ENCODE results near the gene STRN3. TPM values are rescaled to one million over a fixed set of nuclear protein-coding genes. Genes with fewer than 3 reads are reported as not detected.
"Not testable (repeated sequence)": the region's sequence is repeated elsewhere in the genome, so short reads cannot be mapped to it uniquely, and the experiment has no call there.

Gene STRN3
- total RNA-seq, 1 donor from 2014 or later, result 30.5 TPM

DNA sequence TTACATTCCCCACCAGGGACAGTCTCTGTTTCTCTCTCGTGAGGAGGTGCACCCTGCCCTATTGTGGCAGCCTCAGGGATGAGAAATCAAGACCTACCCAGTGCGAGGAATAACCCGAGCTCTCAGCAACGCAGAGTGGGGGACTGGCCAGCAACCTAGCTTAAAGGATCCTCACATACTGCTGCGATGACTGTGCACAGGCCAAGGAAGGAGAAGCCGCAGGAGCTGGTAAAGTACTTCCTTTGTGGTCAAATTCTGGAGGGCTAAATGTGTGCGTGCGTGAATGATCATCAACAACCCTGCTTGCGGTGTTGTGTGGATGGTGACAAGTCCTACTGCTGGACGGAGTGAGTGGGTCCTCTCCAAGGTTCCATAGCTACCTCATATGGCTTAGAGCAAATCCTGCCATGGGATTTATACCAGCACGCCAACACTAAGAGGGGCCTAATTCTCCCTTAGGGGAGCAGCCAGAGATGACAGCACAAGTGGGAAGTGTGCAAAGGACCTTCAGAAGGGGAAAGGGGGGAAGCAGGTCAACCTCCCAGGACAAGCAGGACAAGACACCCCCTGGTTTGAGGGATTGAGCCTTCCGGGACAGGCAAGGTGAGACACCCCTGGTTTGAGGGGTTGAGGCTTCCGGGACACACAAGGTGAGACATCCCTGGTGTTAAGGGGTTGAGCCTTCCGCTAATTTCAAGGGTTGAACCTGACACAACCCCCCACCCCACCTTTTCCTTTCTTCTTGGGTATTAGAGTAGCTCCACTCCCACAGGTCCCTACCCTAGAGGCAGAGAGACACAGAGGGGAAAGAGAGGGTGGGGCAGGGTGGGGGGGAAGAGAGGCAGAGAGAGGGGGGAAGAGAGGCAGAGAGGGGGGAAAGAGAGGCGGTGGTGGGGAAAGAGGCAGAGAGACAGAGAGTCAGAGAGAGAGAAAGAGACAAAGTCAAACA, 59.5 kb downstream of the STRN3 start:
- Histone ChIP-seq H3K36me3 (ENCODE audit: control insufficient read depth, insufficient read depth, low read length) (no peaks in the 10 kb centered on the region), H3K27me3 (ENCODE audit: control insufficient read depth, insufficient read depth, low read length) (no peaks in the 10 kb centered on the region), H3K4me3 (ENCODE audit: low read depth, low read length) (no peak overlapping the region)
- TF ChIP-seq, protein P1, sequence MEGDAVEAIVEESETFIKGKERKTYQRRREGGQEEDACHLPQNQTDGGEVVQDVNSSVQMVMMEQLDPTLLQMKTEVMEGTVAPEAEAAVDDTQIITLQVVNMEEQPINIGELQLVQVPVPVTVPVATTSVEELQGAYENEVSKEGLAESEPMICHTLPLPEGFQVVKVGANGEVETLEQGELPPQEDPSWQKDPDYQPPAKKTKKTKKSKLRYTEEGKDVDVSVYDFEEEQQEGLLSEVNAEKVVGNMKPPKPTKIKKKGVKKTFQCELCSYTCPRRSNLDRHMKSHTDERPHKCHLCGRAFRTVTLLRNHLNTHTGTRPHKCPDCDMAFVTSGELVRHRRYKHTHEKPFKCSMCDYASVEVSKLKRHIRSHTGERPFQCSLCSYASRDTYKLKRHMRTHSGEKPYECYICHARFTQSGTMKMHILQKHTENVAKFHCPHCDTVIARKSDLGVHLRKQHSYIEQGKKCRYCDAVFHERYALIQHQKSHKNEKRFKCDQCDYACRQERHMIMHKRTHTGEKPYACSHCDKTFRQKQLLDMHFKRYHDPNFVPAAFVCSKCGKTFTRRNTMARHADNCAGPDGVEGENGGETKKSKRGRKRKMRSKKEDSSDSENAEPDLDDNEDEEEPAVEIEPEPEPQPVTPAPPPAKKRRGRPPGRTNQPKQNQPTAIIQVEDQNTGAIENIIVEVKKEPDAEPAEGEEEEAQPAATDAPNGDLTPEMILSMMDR (IDR thresholded peaks at IDR 0.05; ENCODE audit: insufficient read depth, low read length, poor library complexity, severe bottlenecking), result no peak
- no peak for DNase-seq (ENCODE audit: low read depth)

DNA sequence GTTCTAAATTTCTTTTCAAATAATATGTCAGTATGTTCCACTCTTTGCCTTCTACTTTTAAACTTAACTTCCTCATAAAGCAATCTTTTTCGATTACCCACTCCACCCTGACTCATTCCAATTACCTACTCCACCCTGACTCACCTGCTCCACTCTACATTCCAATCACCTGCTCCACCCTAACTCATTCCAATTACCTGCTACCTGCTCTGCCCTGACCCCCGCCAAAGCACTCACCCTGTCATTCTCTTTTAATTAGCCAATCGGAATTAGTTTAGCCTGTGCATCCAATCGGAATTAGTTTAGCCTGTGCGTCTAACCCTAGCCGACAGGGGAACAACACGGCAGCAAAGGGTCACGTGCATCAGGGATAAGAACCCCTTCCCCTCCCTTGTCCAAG, 60.3 kb downstream of the STRN3 start:
- DNase-seq (ENCODE audit: low read depth); H3K4me3 ChIP-seq (ENCODE audit: low read depth, low read length); H3K36me3 ChIP-seq (ENCODE audit: control insufficient read depth, insufficient read depth, low read length): not testable (repeated sequence)

DNA sequence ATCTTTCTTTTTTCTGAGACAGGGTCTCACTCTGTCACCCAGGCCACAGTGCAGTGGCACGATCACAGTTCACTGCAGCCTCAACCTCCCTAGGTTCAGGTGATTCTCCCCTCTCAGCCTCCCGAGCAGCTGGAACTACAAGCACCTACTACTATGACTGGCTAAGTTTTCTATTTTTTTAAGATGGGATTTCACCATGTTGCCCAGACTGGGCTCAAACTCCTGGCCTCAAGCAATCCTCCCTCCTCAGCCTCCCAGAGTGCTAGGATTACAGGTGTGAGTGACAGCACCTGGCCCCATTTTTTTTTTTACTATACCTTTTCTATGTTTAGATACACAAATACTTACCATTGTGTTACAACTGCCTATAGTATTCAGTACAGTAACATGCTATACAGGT, 63.6 kb downstream of the STRN3 start:
- not testable (repeated sequence) for H3K4me3 ChIP-seq (ENCODE audit: low read depth, low read length); H3K27me3 ChIP-seq (ENCODE audit: control insufficient read depth, insufficient read depth, low read length); H3K36me3 ChIP-seq (ENCODE audit: control insufficient read depth, insufficient read depth, low read length); DNase-seq (ENCODE audit: low read depth)

More for the DNA sequence above, 60.3 kb downstream of the STRN3 start:
- not testable (repeated sequence) for H3K27me3 ChIP-seq (ENCODE audit: control insufficient read depth, insufficient read depth, low read length)

DNA sequence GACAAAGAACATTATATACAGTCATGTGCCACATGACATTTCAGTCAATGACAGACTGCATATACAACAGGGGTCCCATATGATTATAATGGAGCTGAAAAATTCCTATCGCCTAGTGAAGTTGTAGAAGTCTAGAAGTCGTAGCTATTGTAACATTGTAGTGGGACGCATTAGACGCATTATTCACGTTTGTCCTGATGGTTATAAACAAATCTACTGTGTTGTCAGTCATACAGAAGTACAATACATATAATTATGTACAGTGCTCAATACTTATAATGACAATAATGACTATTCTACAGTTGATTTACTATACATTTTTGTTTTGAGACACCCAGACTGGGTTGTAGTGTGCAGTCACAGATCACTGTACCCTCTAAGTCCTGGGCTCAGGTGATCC, 64.8 kb downstream of the STRN3 start:
- Histone ChIP-seq H3K36me3 (ENCODE audit: control insufficient read depth, insufficient read depth, low read length) (no peaks in the 10 kb centered on the region), H3K4me3 (ENCODE audit: low read depth, low read length) (no peak overlapping the region), H3K27me3 (ENCODE audit: control insufficient read depth, insufficient read depth, low read length) (no peaks in the 10 kb centered on the region)
- no peak for DNase-seq (ENCODE audit: low read depth)
- TF ChIP-seq, protein P1 (IDR thresholded peaks at IDR 0.05; ENCODE audit: insufficient read depth, low read length, poor library complexity, severe bottlenecking), result no peak

DNA sequence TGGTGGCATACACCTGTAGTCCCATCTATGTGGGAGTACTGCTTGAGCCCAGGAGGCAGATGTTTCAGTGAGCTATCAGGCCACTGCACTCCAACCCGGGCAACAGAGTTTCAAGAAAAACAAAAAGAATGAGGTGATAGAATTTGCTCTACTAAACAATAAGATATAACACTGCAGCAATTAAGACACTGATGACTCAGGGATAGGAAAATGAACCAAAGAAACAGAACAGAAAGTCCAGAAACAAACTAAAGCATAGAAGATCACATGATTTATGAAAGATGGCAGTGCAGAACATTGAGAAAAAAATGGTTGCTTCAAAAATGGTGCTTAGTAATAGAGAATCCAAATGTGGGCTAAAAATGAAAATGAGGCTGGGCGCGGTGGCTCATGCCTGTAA, 66.0 kb downstream of the STRN3 start:
- TF ChIP-seq, protein P1 (IDR thresholded peaks at IDR 0.05; ENCODE audit: insufficient read depth, low read length, poor library complexity, severe bottlenecking), result no peak
- no peak for DNase-seq (ENCODE audit: low read depth)
- Histone ChIP-seq H3K36me3 (ENCODE audit: control insufficient read depth, insufficient read depth, low read length) (no peaks in the 10 kb centered on the region), H3K27me3 (ENCODE audit: control insufficient read depth, insufficient read depth, low read length) (no peaks in the 10 kb centered on the region), H3K4me3 (ENCODE audit: low read depth, low read length) (no peak overlapping the region)

DNA sequence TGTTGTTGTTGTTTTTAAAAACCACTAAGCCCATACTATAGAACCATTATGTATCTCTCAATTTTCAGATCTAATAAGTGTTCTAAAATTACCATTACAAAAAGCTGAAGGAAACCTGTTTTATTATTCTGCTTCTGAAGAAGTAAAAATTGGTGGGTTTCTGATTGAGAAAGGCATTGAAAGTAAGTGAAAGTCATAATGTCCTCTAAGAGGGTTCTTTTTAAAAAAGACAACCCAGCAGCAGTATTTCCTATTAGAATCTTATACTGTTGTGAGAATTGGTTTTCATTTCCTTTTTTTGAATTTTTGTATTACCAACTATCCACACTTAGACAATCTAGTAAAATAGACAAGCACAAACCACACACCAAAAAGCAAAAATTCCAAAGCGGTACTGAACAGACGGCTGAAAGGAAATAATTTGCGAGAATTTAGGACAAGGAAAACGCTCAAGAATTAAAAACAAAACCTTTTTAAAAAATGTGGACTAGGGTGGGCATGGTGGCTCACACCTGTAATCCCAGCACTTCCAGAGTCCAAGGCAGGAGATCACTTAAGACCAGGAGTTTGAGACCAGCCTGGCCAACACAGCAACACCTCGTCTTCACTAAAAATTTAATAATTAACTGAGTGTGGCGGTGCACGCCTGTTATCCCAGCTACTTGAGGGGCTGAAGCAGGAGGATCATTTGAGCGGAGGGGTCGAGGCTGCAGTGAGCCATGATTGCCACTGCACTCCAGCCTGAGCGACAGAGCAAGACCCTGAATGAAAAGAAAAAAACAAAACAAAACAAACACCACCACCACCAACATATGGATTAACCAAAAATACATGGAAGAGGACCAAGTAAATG, 67.4 kb downstream of the STRN3 start:
- TF ChIP-seq, protein P1 (IDR thresholded peaks at IDR 0.05; ENCODE audit: insufficient read depth, low read length, poor library complexity, severe bottlenecking), result no peak
- Histone ChIP-seq H3K27me3 (ENCODE audit: control insufficient read depth, insufficient read depth, low read length) (no peaks in the 10 kb centered on the region), H3K4me3 (ENCODE audit: low read depth, low read length) (no peak overlapping the region), H3K36me3 (ENCODE audit: control insufficient read depth, insufficient read depth, low read length) (no peaks in the 10 kb centered on the region)
- DNase-seq (ENCODE audit: low read depth), result no peak

All from kidney epithelial cell (primary cell).